Measurements from ENCODE around the gene TMUB2.
A peak's percentile ranks its signal among the peaks of the same experiment; 100 is the strongest.

TMUB2 gene

GRCh38 chr17:44204441-44204882 is 17.7 kb downstream of the TMUB2 start:
- no peak for DNase-seq

GRCh38 chr17:44205962-44206824 is 19.4 kb downstream of the TMUB2 start:
- DNase-seq = no peak

- DNase-seq = no peak
Measured at GRCh38 chr17:44206825-44207155, 20.0 kb downstream of the TMUB2 start.

- DNase-seq = no peak
Measured at GRCh38 chr17:44207319-44207718, 20.5 kb downstream of the TMUB2 start.

GRCh38 chr17:44207743-44208142 is 21.0 kb downstream of the TMUB2 start:
- no peak for DNase-seq

GRCh38 chr17:44209786-44210341 is 23.1 kb downstream of the TMUB2 start:
- no peak for DNase-seq

GRCh38 chr17:44210342-44211192 is 23.8 kb downstream of the TMUB2 start:
- peak; percentile 84 for DNase-seq

GRCh38 chr17:44211281-44212265 is 24.8 kb downstream of the TMUB2 start:
- no peak for DNase-seq

GRCh38 chr17:44212507-44213402 is 26.0 kb downstream of the TMUB2 start:
- DNase-seq = no peak

- DNase-seq = no peak
Measured at GRCh38 chr17:44213403-44214229, 26.8 kb downstream of the TMUB2 start.

GRCh38 chr17:44214230-44214494 is 27.4 kb downstream of the TMUB2 start:
- DNase-seq = no peak

GRCh38 chr17:44214896-44215295 is 28.1 kb downstream of the TMUB2 start:
- no peak for DNase-seq

- DNase-seq = no peak
Measured at GRCh38 chr17:44216173-44216572, 29.4 kb downstream of the TMUB2 start.

- DNase-seq = no peak
Measured at GRCh38 chr17:44216694-44217093, 29.9 kb downstream of the TMUB2 start.

GRCh38 chr17:44217738-44218343 is 31.1 kb downstream of the TMUB2 start:
- DNase-seq = no peak

- DNase-seq = peak; percentile 89
Measured at GRCh38 chr17:44218344-44219107, 31.8 kb downstream of the TMUB2 start.

- no peak for DNase-seq
Measured at GRCh38 chr17:44219108-44219615, 32.4 kb downstream of the TMUB2 start.

- DNase-seq = peak; percentile 56
Measured at GRCh38 chr17:44219616-44220212, 32.9 kb downstream of the TMUB2 start, which contains the start of gene UBTF. UBTF (minus strand) TSS chr17:44219675; CDS start chr17:44218229, 1,446 bp downstream.
